SK-N-SH treated with all-trans-retinoic acid at 6 μM for 48 hours (cell line): ENCODE measurements around the gene PIPOX.

ENCODE experiments used
- ATAC-seq: fragments of 200-7000 bp; cut with Tn5 transposase; 3 replicates; pipeline ENCODE4 v1.9.1; 2020; ENCODE audit warnings: mild to moderate bottlenecking, moderate library complexity
- ARNTL ChIP-seq: fragments of 450-650 bp; formaldehyde crosslinking; IDR thresholded peaks from 2 replicates; pipeline ENCODE4 v1.5.0; 2020; ENCODE audit warnings: low read depth, mild to moderate bottlenecking, moderate library complexity, borderline replicate concordance
- BACH2 ChIP-seq: fragments of 250-450 bp; sonication (Bioruptor Pico); IDR thresholded peaks from 2 replicates; pipeline ENCODE4 v1.9.0; 2021; ENCODE audit warnings: mild to moderate bottlenecking, borderline replicate concordance
- CREB5 ChIP-seq: fragments of 250-450 bp; sonication (Bioruptor Pico); IDR thresholded peaks from 2 replicates; pipeline ENCODE4 v1.5.1; 2020; ENCODE audit warnings: low read depth, mild to moderate bottlenecking, moderate library complexity
- CSDC2 ChIP-seq: fragments of 250-450 bp; sonication (Bioruptor Pico); IDR thresholded peaks from 2 replicates; pipeline ENCODE4 v1.5.0; 2020; ENCODE audit warnings: mild to moderate bottlenecking, moderate library complexity
- GLIS3 ChIP-seq: fragments of 250-450 bp; sonication (Bioruptor Pico); IDR thresholded peaks from 2 replicates; pipeline ENCODE4 v1.5.0; 2020; ENCODE audit warnings: mild to moderate bottlenecking, moderate library complexity
- ISL1 ChIP-seq: fragments of 250-450 bp; sonication (Bioruptor Pico); IDR thresholded peaks from 2 replicates; pipeline ENCODE4 v2.1.2; 2022; ENCODE audit warnings: mild to moderate bottlenecking, moderate library complexity
- OSR1 ChIP-seq: fragments of 250-450 bp; sonication (Bioruptor Pico); IDR thresholded peaks from 2 replicates; pipeline ENCODE4 v1.8.0; 2022; ENCODE audit warnings: moderate library complexity, mild to moderate bottlenecking, inconsistent platforms
- PATZ1 ChIP-seq: fragments of 250-450 bp; sonication (Bioruptor Pico); IDR thresholded peaks from 2 replicates; pipeline ENCODE4 v1.8.0; 2020; ENCODE audit warnings: mild to moderate bottlenecking, moderate library complexity, borderline replicate concordance
- POU6F1 ChIP-seq: fragments of 250-450 bp; sonication (Bioruptor Pico); IDR thresholded peaks from 2 replicates; pipeline ENCODE4 v1.8.0; 2021; ENCODE audit warnings: low read depth, mild to moderate bottlenecking, moderate library complexity, borderline replicate concordance
- PPARA ChIP-seq: fragments of 250-450 bp; sonication (Bioruptor Pico); IDR thresholded peaks from 2 replicates; pipeline ENCODE4 v1.5.0; 2020; ENCODE audit warnings: mild to moderate bottlenecking, borderline replicate concordance
- RARB ChIP-seq: fragments of 250-450 bp; sonication (Bioruptor Pico); IDR thresholded peaks from 2 replicates; pipeline ENCODE4 v1.8.0; 2021; ENCODE audit warnings: mild to moderate bottlenecking, moderate library complexity
- SNAI2 ChIP-seq: fragments of 250-450 bp; sonication (Bioruptor Pico); IDR thresholded peaks from 2 replicates; pipeline ENCODE4 v1.5.0; 2020; ENCODE audit warnings: mild to moderate bottlenecking, moderate library complexity
- TCF4 ChIP-seq: fragments of 250-450 bp; sonication (Bioruptor Pico); IDR thresholded peaks from 2 replicates; pipeline ENCODE4 v1.8.0; 2021; ENCODE audit warnings: mild to moderate bottlenecking, moderate library complexity, borderline replicate concordance
- TOX ChIP-seq: fragments of 250-450 bp; sonication (Bioruptor Pico); IDR thresholded peaks from 2 replicates; pipeline ENCODE4 v1.8.0; 2021; ENCODE audit warnings: mild to moderate bottlenecking, moderate library complexity, borderline replicate concordance
- TSHZ2 ChIP-seq: fragments of 250-450 bp; sonication (Bioruptor Pico); IDR thresholded peaks from 2 replicates; pipeline ENCODE4 v1.5.0; 2020; ENCODE audit warnings: mild to moderate bottlenecking, moderate library complexity
- ZFP30 ChIP-seq: fragments of 450-650 bp; formaldehyde crosslinking; IDR thresholded peaks from 2 replicates; pipeline ENCODE4 v1.5.0; 2022; ENCODE audit warnings: mild to moderate bottlenecking, moderate library complexity
- ZNF565 ChIP-seq: fragments of 450-650 bp; formaldehyde crosslinking; conservative IDR thresholded peaks from 2 replicates; pipeline ENCODE4 v1.5.0; 2020; ENCODE audit warnings: low read depth, mild to moderate bottlenecking, moderate library complexity
- ZNF70 ChIP-seq: fragments of 450-650 bp; formaldehyde crosslinking; IDR thresholded peaks from 2 replicates; pipeline ENCODE4 v1.5.0; 2020; ENCODE audit warnings: mild to moderate bottlenecking, moderate library complexity
- ZNF8 ChIP-seq: fragments of 450-650 bp; formaldehyde crosslinking; IDR thresholded peaks from 2 replicates; pipeline ENCODE4 v1.5.0; 2020; ENCODE audit warnings: mild to moderate bottlenecking, moderate library complexity

The PIPOX gene

GRCh38 chr17:29016345-29017210 is 26.4 kb upstream of the PIPOX start:
- TF ChIP-seq CSDC2 (CRISPR knock-in tag) (no peak), ZNF8 (no peak), PATZ1 (CRISPR knock-in tag) (no peak), PPARA (no peak), CREB5 (CRISPR knock-in tag) (no peak), POU6F1 (CRISPR knock-in tag) (no peak), ZNF565 (no peak), TSHZ2 (CRISPR knock-in tag) (no peak), ZNF70 (CRISPR knock-in tag) (no peak)
- no peak for ATAC-seq

- TF ChIP-seq RARB: no peak
- TF ChIP-seq GLIS3 (CRISPR knock-in tag): no peak
- TF ChIP-seq PPARA: no peak
- TF ChIP-seq PATZ1 (CRISPR knock-in tag): no peak
- no peak for TF ChIP-seq OSR1 (CRISPR knock-in tag)
- no peak for TF ChIP-seq TOX (CRISPR knock-in tag)
- TF ChIP-seq ZFP30 (CRISPR knock-in tag): no peak
- TF ChIP-seq TSHZ2 (CRISPR knock-in tag): no peak
- no peak for TF ChIP-seq TCF4 (CRISPR knock-in tag)
- no peak for TF ChIP-seq SNAI2
- no peak for TF ChIP-seq BACH2 (CRISPR knock-in tag)
- no peak for TF ChIP-seq ARNTL (CRISPR knock-in tag)
- TF ChIP-seq ZNF8: no peak
- no peak for TF ChIP-seq POU6F1 (CRISPR knock-in tag)
- no peak for TF ChIP-seq ZNF70 (CRISPR knock-in tag)
- TF ChIP-seq ISL1 (CRISPR knock-in tag): no peak
- TF ChIP-seq CSDC2 (CRISPR knock-in tag): no peak
- no peak for ATAC-seq
These were observed 24.0 kb upstream of the PIPOX start for GRCh38 chr17:29018788-29019474.
